GOT3 (cell line): ENCODE measurements around the gene VEZT.
"Not testable (repeated sequence)": the region's sequence is repeated elsewhere in the genome, so short reads cannot be mapped to it uniquely, and the experiment has no call there.

Experiments
- DNase-seq: peaks from one replicate; lab custom pipeline; 2025; ENCODE audit warnings: mixed read lengths; lab: John Stamatoyannopoulos, UW

The VEZT gene

GRCh38 chr12:95257541-95257940 lies 39.9 kb downstream of the VEZT start:
- no peak for DNase-seq

- DNase-seq, result no peak
These were observed 40.5 kb downstream of the VEZT start for GRCh38 chr12:95258151-95258550.

- DNase-seq, result no peak
These were observed 41.2 kb downstream of the VEZT start for GRCh38 chr12:95258803-95259202.

GRCh38 chr12:95259368-95259767 lies 41.8 kb downstream of the VEZT start:
- no peak for DNase-seq

GRCh38 chr12:95261109-95261508 lies 43.5 kb downstream of the VEZT start:
- no peak for DNase-seq

- no peak for DNase-seq
These were observed 45.2 kb downstream of the VEZT start for GRCh38 chr12:95262808-95263207.

- no peak for DNase-seq
These were observed 48.2 kb downstream of the VEZT start for GRCh38 chr12:95265765-95266164.

- DNase-seq, result no peak
These were observed 48.6 kb downstream of the VEZT start for GRCh38 chr12:95266254-95266653.

GRCh38 chr12:95269892-95270291 lies 52.3 kb downstream of the VEZT start:
- DNase-seq, result no peak

GRCh38 chr12:95271465-95271864 lies 53.9 kb downstream of the VEZT start:
- no peak for DNase-seq

GRCh38 chr12:95277139-95277538 lies 59.5 kb downstream of the VEZT start:
- no peak for DNase-seq

GRCh38 chr12:95279856-95280255 lies 62.2 kb downstream of the VEZT start:
- no peak for DNase-seq

- DNase-seq, result no peak
These were observed 64.7 kb downstream of the VEZT start for GRCh38 chr12:95282266-95282665.

GRCh38 chr12:95283371-95283770 lies 65.8 kb downstream of the VEZT start:
- no peak for DNase-seq

GRCh38 chr12:95286713-95287112 lies 69.1 kb downstream of the VEZT start:
- no peak for DNase-seq

- DNase-seq, result no peak
These were observed 73.9 kb downstream of the VEZT start for GRCh38 chr12:95291501-95291900.

GRCh38 chr12:95298916-95299315 lies 81.3 kb downstream of the VEZT start:
- no peak for DNase-seq

GRCh38 chr12:95300286-95300685 lies 82.7 kb downstream of the VEZT start:
- DNase-seq, result no peak

- DNase-seq, result no peak
These were observed 85.9 kb downstream of the VEZT start for GRCh38 chr12:95303476-95303875.

GRCh38 chr12:95304673-95305198 lies 87.1 kb downstream of the VEZT start:
- DNase-seq, result no peak

- no peak for DNase-seq
These were observed 95.0 kb downstream of the VEZT start for GRCh38 chr12:95312656-95313055.

- DNase-seq, result not testable (repeated sequence)
These were observed 97.1 kb downstream of the VEZT start for GRCh38 chr12:95314756-95315155.

GRCh38 chr12:95316798-95317197 lies 99.2 kb downstream of the VEZT start:
- no peak for DNase-seq

- DNase-seq, result no peak
These were observed 100.5 kb downstream of the VEZT start for GRCh38 chr12:95318071-95318545.
